ENCODE data around the gene GABARAPL1. TPM values are rescaled to one million over a fixed set of nuclear protein-coding genes. Genes with fewer than 3 reads are reported as not detected.
"Not testable (repeated sequence)": the region's sequence is repeated elsewhere in the genome, so short reads cannot be mapped to it uniquely, and the experiment has no call there.

GABARAPL1 gene
- total RNA-seq, 1 donor from 2014 or later: 114 TPM

- intact Hi-C loops (cut with DNase I): loop anchor here (5.0 kb wide), 1 partner anchor 38 kb away; no protein-coding TSS in a partner anchor
- H3K36me3 ChIP-seq: no peaks in the 10 kb centered on the region
- peak; percentile 88 for TF ChIP-seq CTCF (IDR thresholded peaks at IDR 0.05)
- DNase-seq: no peak
- H3K4me1 ChIP-seq: peaks cover 9% of the 10 kb centered on the region
- H3K9me3 ChIP-seq: no peaks in the 10 kb centered on the region
- H3K4me3 ChIP-seq: no peak overlapping the region
- H3K27me3 ChIP-seq: no peaks in the 10 kb centered on the region
- peak; percentile 96 for ATAC-seq
- no peak overlapping the region for H3K27ac ChIP-seq
Measured at GRCh38 chr12:10190558-10191388, 21.9 kb upstream of the GABARAPL1 start.

GRCh38 chr12:10191865-10192264, 20.8 kb upstream of the GABARAPL1 start:
- Histone ChIP-seq H3K4me1 (peaks cover 9% of the 10 kb centered on the region), H3K9me3 (no peaks in the 10 kb centered on the region), H3K27me3 (no peaks in the 10 kb centered on the region), H3K36me3 (no peaks in the 10 kb centered on the region), H3K27ac (no peak overlapping the region), H3K4me3 (no peak overlapping the region)
- ATAC-seq (no peak), DNase-seq (no peak)
- intact Hi-C loops (cut with DNase I): loop anchor here (5.0 kb wide), 1 partner anchor 40 kb away; no protein-coding TSS in a partner anchor
- TF ChIP-seq CTCF (IDR thresholded peaks at IDR 0.05): no peak

- Histone ChIP-seq H3K4me1 (peaks cover 9% of the 10 kb centered on the region), H3K36me3 (no peaks in the 10 kb centered on the region), H3K27me3 (no peaks in the 10 kb centered on the region), H3K9me3 (no peaks in the 10 kb centered on the region), H3K27ac (no peak overlapping the region), H3K4me3 (no peak overlapping the region)
- intact Hi-C loops (cut with DNase I): loop anchor here (5.0 kb wide), 1 partner anchor 42 kb away; no protein-coding TSS in a partner anchor
- DNase-seq (no peak), ATAC-seq (no peak)
- TF ChIP-seq CTCF (IDR thresholded peaks at IDR 0.05): no peak
Measured at GRCh38 chr12:10194160-10194670, 18.5 kb upstream of the GABARAPL1 start.

- DNase-seq (no peak), ATAC-seq (peak; percentile 53)
- H3K36me3 ChIP-seq: no peaks in the 10 kb centered on the region
- no peaks in the 10 kb centered on the region for H3K4me1 ChIP-seq
- H3K4me3 ChIP-seq: no peak overlapping the region
- intact Hi-C loops (cut with DNase I): no loop called here
- TF ChIP-seq CTCF (IDR thresholded peaks at IDR 0.05): no peak
- no peak overlapping the region for H3K27ac ChIP-seq
- H3K27me3 ChIP-seq: no peaks in the 10 kb centered on the region
- no peaks in the 10 kb centered on the region for H3K9me3 ChIP-seq
Measured at GRCh38 chr12:10196210-10196609, 16.5 kb upstream of the GABARAPL1 start.

GRCh38 chr12:10197879-10198278, 14.8 kb upstream of the GABARAPL1 start:
- no peaks in the 10 kb centered on the region for H3K36me3 ChIP-seq
- no peak overlapping the region for H3K27ac ChIP-seq
- no peak for TF ChIP-seq CTCF (IDR thresholded peaks at IDR 0.05)
- H3K4me3 ChIP-seq: no peak overlapping the region
- ATAC-seq: no peak
- no peak for DNase-seq
- H3K4me1 ChIP-seq: no peaks in the 10 kb centered on the region
- H3K9me3 ChIP-seq: no peaks in the 10 kb centered on the region
- intact Hi-C loops (cut with DNase I): no loop called here
- no peaks in the 10 kb centered on the region for H3K27me3 ChIP-seq

GRCh38 chr12:10204495-10204894, 8.2 kb upstream of the GABARAPL1 start:
- H3K27ac ChIP-seq; ATAC-seq; H3K4me1 ChIP-seq; DNase-seq; H3K27me3 ChIP-seq; H3K9me3 ChIP-seq; H3K36me3 ChIP-seq; intact Hi-C loops (cut with DNase I); H3K4me3 ChIP-seq: not testable (repeated sequence)
